HG02943 (cell line): ENCODE results near the gene AK9.
"Not testable (repeated sequence)": the region's sequence is repeated elsewhere in the genome, so short reads cannot be mapped to it uniquely, and the experiment has no call there.

ENCODE experiments used
- ATAC-seq: cut with Tn5 transposase; IDR thresholded peaks from one replicate; pipeline ENCODE4 v1.9.1; 2021; ENCODE audit warnings: mild to moderate bottlenecking, low read depth, moderate library complexity; ENCODE audit not compliant: unreplicated experiment

Gene AK9

GRCh38 chr6:109701221-109701620 is 10.2 kb upstream of the AK9 start:
- no peak for ATAC-seq

GRCh38 chr6:109696355-109696754 is 5.4 kb upstream of the AK9 start:
- no peak for ATAC-seq

- no peak for ATAC-seq
These were observed 4.5 kb upstream of the AK9 start for GRCh38 chr6:109695468-109695867.

- ATAC-seq = no peak
These were observed 2.1 kb upstream of the AK9 start for GRCh38 chr6:109693111-109693510.

GRCh38 chr6:109690373-109690736 is 647 bp downstream of the AK9 start:
- peak; percentile 32 for ATAC-seq

GRCh38 chr6:109687271-109687761 is 3.7 kb downstream of the AK9 start:
- no peak for ATAC-seq

GRCh38 chr6:109686566-109687265 is 4.3 kb downstream of the AK9 start:
- ATAC-seq = no peak

GRCh38 chr6:109678661-109679505 is 12.1 kb downstream of the AK9 start:
- ATAC-seq = not testable (repeated sequence)

- ATAC-seq = no peak
These were observed 12.8 kb downstream of the AK9 start for GRCh38 chr6:109678240-109678639.

GRCh38 chr6:109676724-109677123 is 14.3 kb downstream of the AK9 start:
- no peak for ATAC-seq

GRCh38 chr6:109672839-109673238 is 18.2 kb downstream of the AK9 start:
- ATAC-seq = no peak

GRCh38 chr6:109672175-109672574 is 18.8 kb downstream of the AK9 start:
- ATAC-seq = no peak

GRCh38 chr6:109671733-109672132 is 19.3 kb downstream of the AK9 start:
- ATAC-seq = no peak

- no peak for ATAC-seq
These were observed 21.2 kb downstream of the AK9 start for GRCh38 chr6:109669811-109670210.

- no peak for ATAC-seq
These were observed 28.8 kb downstream of the AK9 start for GRCh38 chr6:109662192-109662591.

GRCh38 chr6:109660526-109661320 is 30.3 kb downstream of the AK9 start:
- ATAC-seq = no peak

- no peak for ATAC-seq
These were observed 35.2 kb downstream of the AK9 start for GRCh38 chr6:109655761-109656262.

GRCh38 chr6:109653264-109653663 is 37.7 kb downstream of the AK9 start:
- no peak for ATAC-seq

- no peak for ATAC-seq
These were observed 46.9 kb downstream of the AK9 start for GRCh38 chr6:109644131-109644530.

GRCh38 chr6:109632405-109632804 is 58.6 kb downstream of the AK9 start:
- ATAC-seq = no peak

- no peak for ATAC-seq
These were observed 59.6 kb downstream of the AK9 start for GRCh38 chr6:109631403-109631802.
